Measurements from ENCODE around the gene GPALPP1. TPM values are rescaled to one million over a fixed set of nuclear protein-coding genes. Genes with fewer than 3 reads are reported as not detected.

Gene GPALPP1
- total RNA-seq, 1 donor from 2014 or later, result 18.5 TPM

- no peak overlapping the region for H3K27ac ChIP-seq (ENCODE audit: low read depth, low read length)
- H3K9ac ChIP-seq (ENCODE audit: low read length), result no peak overlapping the region
- no peak overlapping the region for H2AFZ ChIP-seq (ENCODE audit: low read depth, low read length)
- peaks cover 4% of the 10 kb centered on the region for H3K27me3 ChIP-seq (ENCODE audit: insufficient read depth, low read length)
- H3K27me3 Mint-ChIP-seq (ENCODE audit: low read depth, unreplicated experiment), result peaks cover 7% of the 10 kb centered on the region
- no peak for DNase-seq (ENCODE audit: low read depth)
- no peaks in the 10 kb centered on the region for H3K9me3 ChIP-seq (ENCODE audit: insufficient read depth, low read depth, low read length)
- H3K9me3 Mint-ChIP-seq (ENCODE audit: unreplicated experiment), result no peaks in the 10 kb centered on the region
- H3K27ac Mint-ChIP-seq (ENCODE audit: unreplicated experiment), result no peak overlapping the region
- H3K4me3 ChIP-seq (ENCODE audit: insufficient read depth, low read depth, low read length), result no peak overlapping the region
- no peaks in the 10 kb centered on the region for H4K20me1 ChIP-seq (ENCODE audit: insufficient read depth, low read length)
- H3K4me2 ChIP-seq (ENCODE audit: low read length), result no peak overlapping the region
- FAIRE-seq, result no peak
- no peak overlapping the region for H3K4me3 Mint-ChIP-seq (ENCODE audit: unreplicated experiment)
- H3K36me3 Mint-ChIP-seq (ENCODE audit: low read depth, unreplicated experiment), result no peaks in the 10 kb centered on the region
- no peaks in the 10 kb centered on the region for H3K79me2 ChIP-seq (ENCODE audit: insufficient read depth, low read length)
- no peaks in the 10 kb centered on the region for H3K36me3 ChIP-seq (ENCODE audit: insufficient read depth, low read length)
- TF ChIP-seq EZH2 (IDR thresholded peaks at IDR 0.05; ENCODE audit: insufficient read depth, low read length) (no peak), CTCF (IDR thresholded peaks at IDR 0.05; ENCODE audit: insufficient read depth, low read depth, low read length) (no peak)
- H3K4me1 Mint-ChIP-seq (ENCODE audit: low read depth, unreplicated experiment), result no peaks in the 10 kb centered on the region
- no peaks in the 10 kb centered on the region for H3K4me1 ChIP-seq (ENCODE audit: insufficient read depth, low read length)
These were observed 88.7 kb downstream of the GPALPP1 start for GRCh38 chr13:45078003-45078402.

Other genes with a start within 250 kb of the GPALPP1 start
- 7.0 and 7.6 TPM in 2 replicates for gene NUFIP1, start 67 bp upstream of the GPALPP1 start, total RNA-seq
- gene GTF2F2, start 131.0 kb downstream of the GPALPP1 start, total RNA-seq, result 24.5 and 27.8 TPM in 2 replicates
- gene KCTD4, start 211.5 kb downstream of the GPALPP1 start, total RNA-seq, result 0.41 and 0.64 TPM in 2 replicates